Panc1 (cell line): Measurements from ENCODE around the gene LENEP.
"Not testable (repeated sequence)": the region's sequence is repeated elsewhere in the genome, so short reads cannot be mapped to it uniquely, and the experiment has no call there.

Experiments
- CTCF ChIP-seq: fragments of 450-650 bp; IDR thresholded peaks from 2 replicates; pipeline ENCODE4 v1.5.1; 2017; ENCODE audit warnings: mild to moderate bottlenecking
- POLR2AphosphoS5 ChIP-seq: IDR thresholded peaks from 2 replicates; pipeline ENCODE4 v1.6.1; 2012; ENCODE audit warnings: mild to moderate bottlenecking, low read depth, low read length, moderate library complexity
- REST ChIP-seq, 2 experiments: IDR thresholded peaks; 2 replicates each; pipeline ENCODE4 v1.6.1; 2011 to 2012; ENCODE audit warnings: low read depth in 2 of 2, control low read depth in 1 of 2, low read length in 1 of 2, mild to moderate bottlenecking in 1 of 2, moderate library complexity in 1 of 2; ENCODE audit not compliant: insufficient read depth in 1 of 2
- SIN3A ChIP-seq: IDR thresholded peaks from 2 replicates; pipeline ENCODE4 v1.6.1; 2012; ENCODE audit warnings: low read depth, mild to moderate bottlenecking, low read length, moderate library complexity, borderline replicate concordance; ENCODE audit not compliant: insufficient read depth
- TCF7L2 ChIP-seq: IDR thresholded peaks from 2 replicates; pipeline ENCODE4 v1.6.1; 2011; ENCODE audit warnings: mild to moderate bottlenecking, low read depth, low read length, inconsistent platforms

DNA sequence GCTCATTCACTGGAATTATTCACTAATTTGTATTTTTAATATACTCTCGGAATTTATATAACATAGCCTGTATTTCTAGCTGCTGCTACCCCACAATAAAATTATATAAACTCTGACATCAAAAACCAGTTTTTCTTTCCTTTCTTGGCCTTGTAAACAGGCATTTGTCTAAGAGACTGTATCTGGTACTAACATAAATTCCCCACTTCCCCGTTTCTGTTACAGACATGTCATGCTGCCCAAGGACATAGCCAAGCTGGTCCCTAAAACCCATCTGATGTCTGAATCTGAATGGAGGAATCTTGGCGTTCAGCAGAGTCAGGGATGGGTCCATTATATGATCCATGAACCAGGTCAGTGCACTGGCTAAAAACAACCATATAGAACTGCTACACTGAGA is 15.6 kb upstream of the LENEP start:
- not testable (repeated sequence) for TF ChIP-seq POLR2AphosphoS5; CTCF; REST (IDR thresholded peaks at IDR 0.05; ENCODE audit: insufficient read depth in 1 of 2, low read depth in 2 of 2, low read length in 1 of 2); SIN3A; TCF7L2
